DOHH2 (cell line): ENCODE results near the gene TTC22.

ENCODE experiments used
- H3F3A ChIP-seq: fragments of 200-600 bp; sonication (generic), shearing (Covaris generic); 2 replicates; pipeline ENCODE4 v1.6.0; 2016; ENCODE audit warnings: antibody characterized with exemption, mild to moderate bottlenecking; ENCODE audit not compliant: control insufficient read depth, insufficient read depth
- H3K27ac ChIP-seq: fragments of 200-600 bp; sonication (generic); 2 replicates; pipeline ENCODE4 v1.5.1; 2014; ENCODE audit warnings: low read depth, mild to moderate bottlenecking, low read length, moderate library complexity
- H3K27me3 ChIP-seq: fragments of 200-600 bp; sonication (generic); 2 replicates; pipeline ENCODE4 v1.6.1; 2014; ENCODE audit warnings: mild to moderate bottlenecking, low read length, mixed read lengths; ENCODE audit not compliant: control insufficient read depth
- H3K36me3 ChIP-seq: fragments of 200-600 bp; sonication (generic); 2 replicates; pipeline ENCODE4 v1.6.1; 2014; ENCODE audit warnings: mild to moderate bottlenecking, low read length, moderate library complexity, mixed read lengths; ENCODE audit not compliant: control insufficient read depth
- H3K4me1 ChIP-seq: fragments of 200-600 bp; sonication (generic); 2 replicates; pipeline ENCODE4 v1.6.1; 2014; ENCODE audit warnings: mild to moderate bottlenecking, low read length, mixed read lengths; ENCODE audit not compliant: control insufficient read depth
- H3K4me2 ChIP-seq: fragments of 200-600 bp; sonication (generic); 2 replicates; pipeline ENCODE4 v1.6.0; 2014; ENCODE audit warnings: mild to moderate bottlenecking, low read length, moderate library complexity
- H3K4me3 ChIP-seq: fragments of 200-600 bp; sonication (generic); 2 replicates; pipeline ENCODE4 v1.5.1; 2014; ENCODE audit warnings: mild to moderate bottlenecking, low read length, mixed read lengths
- H3K79me2 ChIP-seq: fragments of 200-600 bp; sonication (generic); 2 replicates; pipeline ENCODE4 v1.6.1; 2014; ENCODE audit warnings: mild to moderate bottlenecking, low read length, mixed read lengths; ENCODE audit not compliant: control insufficient read depth
- H3K9me2 ChIP-seq: fragments of 200-600 bp; sonication (generic); replicated peaks from 2 replicates; pipeline ENCODE4 v1.6.1; 2014; ENCODE audit warnings: mild to moderate bottlenecking, low read length, mixed read lengths; ENCODE audit not compliant: control insufficient read depth
- H3K9me3 ChIP-seq: fragments of 200-600 bp; sonication (generic); 2 replicates; pipeline ENCODE4 v1.6.1; 2014; ENCODE audit warnings: antibody characterized with exemption, low read length, mixed read lengths; ENCODE audit not compliant: control insufficient read depth, insufficient read depth
- H4K20me1 ChIP-seq: fragments of 200-600 bp; sonication (generic); 2 replicates; pipeline ENCODE4 v1.6.0; 2014; ENCODE audit warnings: low read depth, mild to moderate bottlenecking, antibody characterized with exemption, low read length, moderate library complexity; ENCODE audit not compliant: control insufficient read depth, insufficient read depth
- CTCF ChIP-seq: fragments of 200-600 bp; sonication (generic); IDR thresholded peaks from one replicate; pipeline ENCODE4 v1.5.1; 2014; ENCODE audit warnings: antibody characterized with exemption, mild to moderate bottlenecking, low read depth, low read length; ENCODE audit not compliant: poor library complexity, severe bottlenecking
- EZH2phosphoT487 ChIP-seq: fragments of 200-600 bp; sonication (generic); IDR thresholded peaks from 2 replicates; pipeline ENCODE4 v1.6.1; 2017; ENCODE audit warnings: borderline replicate concordance, mild to moderate bottlenecking, antibody characterized with exemption, low read length, moderate library complexity, mixed read lengths

The TTC22 gene

GRCh38 chr1:54795356-54795665 is 5.8 kb downstream of the TTC22 start:
- Histone ChIP-seq H3K27me3 (no peaks in the 10 kb centered on the region), H3K9me2 (no peaks in the 10 kb centered on the region), H3K27ac (no peak overlapping the region), H4K20me1 (no peaks in the 10 kb centered on the region), H3K4me1 (no peaks in the 10 kb centered on the region), H3K4me2 (no peak overlapping the region), H3K79me2 (no peaks in the 10 kb centered on the region), H3K36me3 (no peaks in the 10 kb centered on the region), H3F3A (no peaks in the 10 kb centered on the region), H3K9me3 (peaks cover 3% of the 10 kb centered on the region; the same call in 1 of the 2 replicates), H3K4me3 (no peak overlapping the region)
- TF ChIP-seq EZH2phosphoT487 (no peak), CTCF (no peak)

- no peak overlapping the region for H3K27ac ChIP-seq
- no peak for TF ChIP-seq EZH2phosphoT487
- no peak for TF ChIP-seq CTCF
- H3K36me3 ChIP-seq, result no peaks in the 10 kb centered on the region
- no peaks in the 10 kb centered on the region for H3K79me2 ChIP-seq
- no peaks in the 10 kb centered on the region for H4K20me1 ChIP-seq
- H3K4me1 ChIP-seq, result no peaks in the 10 kb centered on the region
- no peaks in the 10 kb centered on the region for H3K27me3 ChIP-seq
- H3K9me3 ChIP-seq, result peaks cover 3% of the 10 kb centered on the region; the same call in 1 of the 2 replicates
- H3K9me2 ChIP-seq, result no peaks in the 10 kb centered on the region
- H3K4me2 ChIP-seq, result no peak overlapping the region
- H3K4me3 ChIP-seq, result no peak overlapping the region
- H3F3A ChIP-seq, result no peaks in the 10 kb centered on the region
These were observed 6.4 kb downstream of the TTC22 start for GRCh38 chr1:54794451-54795355.

GRCh38 chr1:54792686-54793282 is 8.3 kb downstream of the TTC22 start:
- no peak overlapping the region for H3K4me3 ChIP-seq
- TF ChIP-seq CTCF (no peak), EZH2phosphoT487 (no peak)

More at GRCh38 chr1:54792686-54793282, 8.3 kb downstream of the TTC22 start:
- H4K20me1 ChIP-seq, result no peaks in the 10 kb centered on the region
- no peaks in the 10 kb centered on the region for H3K36me3 ChIP-seq
- H3F3A ChIP-seq, result no peaks in the 10 kb centered on the region
- H3K4me1 ChIP-seq, result no peaks in the 10 kb centered on the region
- no peaks in the 10 kb centered on the region for H3K27me3 ChIP-seq
- H3K9me3 ChIP-seq, result peaks cover 3% of the 10 kb centered on the region; the same call in 1 of the 2 replicates
- H3K9me2 ChIP-seq, result no peaks in the 10 kb centered on the region
- H3K79me2 ChIP-seq, result no peaks in the 10 kb centered on the region
- H3K27ac ChIP-seq, result no peak overlapping the region
- no peak overlapping the region for H3K4me2 ChIP-seq
